ENCODE results near the gene CCDC169.

CCDC169 gene

GRCh38 chr13:36297366-36298338 lies at the start of gene CCDC169 (continued):
- peak; percentile 97 for TF ChIP-seq ZBTB10 (tag by site-specific recombination; IDR thresholded peaks at IDR 0.05)
- no peak for TF ChIP-seq ZBTB11 (tag by site-specific recombination; conservative IDR thresholded peaks at IDR 0.05; ENCODE audit: low read depth)
- no peak for TF ChIP-seq ZNF239 (tag by site-specific recombination; IDR thresholded peaks at IDR 0.05)
- TF ChIP-seq ZNF121 (tag by site-specific recombination; IDR thresholded peaks at IDR 0.05) = 0 out of 2 replicates have a peak, but pooled peaks have one; percentile 24
- peak; percentile 88 for TF ChIP-seq KLF10 (tag by site-specific recombination; IDR thresholded peaks at IDR 0.05)
- TF ChIP-seq ZNF140 (tag by site-specific recombination; IDR thresholded peaks at IDR 0.05) = no peak
- no peak for TF ChIP-seq RBAK (tag by site-specific recombination; IDR thresholded peaks at IDR 0.05)
- no peak for TF ChIP-seq ZNF768 (tag by site-specific recombination; IDR thresholded peaks at IDR 0.05)
- TF ChIP-seq HIC1 (tag by site-specific recombination; IDR thresholded peaks at IDR 0.05) = peak; percentile 99
- no peak for TF ChIP-seq ZNF670 (tag by site-specific recombination; IDR thresholded peaks at IDR 0.05; ENCODE audit: low read depth)
- no peak for TF ChIP-seq ZNF518A (tag by site-specific recombination; conservative IDR thresholded peaks at IDR 0.05; ENCODE audit: low read depth)
- peak; percentile 84 for TF ChIP-seq ZNF639 (tag by site-specific recombination; IDR thresholded peaks at IDR 0.05)
- TF ChIP-seq MZF1 (tag by site-specific recombination; IDR thresholded peaks at IDR 0.05; ENCODE audit: borderline replicate concordance) = no peak
- TF ChIP-seq GFI1B (tag by site-specific recombination; IDR thresholded peaks at IDR 0.05) = no peak
- no peak for TF ChIP-seq ELK4 (IDR thresholded peaks at IDR 0.05; ENCODE audit: borderline replicate concordance, low read depth, low read length)
- peak; percentile 81 for TF ChIP-seq WT1 (tag by site-specific recombination; IDR thresholded peaks at IDR 0.05)
- no peak for TF ChIP-seq HOXA7 (CRISPR knock-in tag; IDR thresholded peaks at IDR 0.05; ENCODE audit: borderline replicate concordance)
- TF ChIP-seq PATZ1 (tag by site-specific recombination; IDR thresholded peaks at IDR 0.05) = peak; percentile 98
